Stimulated activated CD8-positive, alpha-beta memory T cell treated with anti-CD3 and anti-CD28 coated beads, Interleukin-4, amount 100 ng/mL, for 1 hour (primary cell): Measurements from ENCODE around the gene RRAGB.
"Not testable (repeated sequence)": the region's sequence is repeated elsewhere in the genome, so short reads cannot be mapped to it uniquely, and the experiment has no call there.

Experiments used
- DNase-seq, 2 donors: peaks; one replicate each; pipeline ENCODE4 v3.0.0-alpha.2; 2020; ENCODE audit warnings: low read depth in 2 of 2, low spot score in 1 of 2

RRAGB gene

GRCh38 chrX:55759478-55759877 is 41.9 kb downstream of the RRAGB start:
- DNase-seq: no peak

GRCh38 chrX:55767100-55767499 is 49.6 kb downstream of the RRAGB start:
- no peak for DNase-seq

GRCh38 chrX:55774419-55774818 is 56.9 kb downstream of the RRAGB start:
- DNase-seq: not testable (repeated sequence)

- no peak for DNase-seq
Observed at GRCh38 chrX:55777596-55777995, 60.0 kb downstream of the RRAGB start.

GRCh38 chrX:55778322-55778721 is 60.8 kb downstream of the RRAGB start:
- no peak for DNase-seq

- no peak for DNase-seq
Observed at GRCh38 chrX:55783723-55784122, 66.2 kb downstream of the RRAGB start.

GRCh38 chrX:55787063-55787462 is 69.5 kb downstream of the RRAGB start:
- no peak for DNase-seq

- no peak for DNase-seq
Observed at GRCh38 chrX:55787727-55788126, 70.2 kb downstream of the RRAGB start.

GRCh38 chrX:55794405-55794804 is 76.9 kb downstream of the RRAGB start:
- no peak for DNase-seq

GRCh38 chrX:55796496-55796895 is 78.9 kb downstream of the RRAGB start:
- no peak for DNase-seq

GRCh38 chrX:55801811-55802210 is 84.3 kb downstream of the RRAGB start:
- no peak for DNase-seq
